A673 (cell line): ENCODE data around the gene MPIG6B.

Experiments used
- CTCF ChIP-seq: fragments of 300-800, 200-600 bp; sonication (generic); conservative IDR thresholded peaks from 2 replicates; pipeline ENCODE4 v1.5.1; 2017; ENCODE audit warnings: low read depth, mild to moderate bottlenecking, antibody characterized with exemption, low read length, moderate library complexity, mixed read lengths
- EZH2 ChIP-seq: fragments of 200-600 bp; sonication (generic); IDR thresholded peaks from 2 replicates; pipeline ENCODE4 v1.6.1; 2017; ENCODE audit warnings: borderline replicate concordance, low read depth, mild to moderate bottlenecking, mixed read lengths, antibody characterized with exemption, low read length; ENCODE audit not compliant: poor library complexity, severe bottlenecking

GRCh38 chr6:31727034-31727716 lies 4.0 kb downstream of the MPIG6B start:
- no peak for TF ChIP-seq CTCF
- no peak for TF ChIP-seq EZH2
